Calu3 (cell line): ENCODE data around the gene SLC46A1. TPM values are rescaled to one million over a fixed set of nuclear protein-coding genes. Genes with fewer than 3 reads are reported as not detected.
A peak's percentile ranks its signal among the peaks of the same experiment; 100 is the strongest.

Source experiments
- BruUV-seq: library from RNA; stranded (reverse); fragments of 400-500 nt; replicated peaks from 2 replicates; lab custom pipeline; 2021; lab: Mats Ljungman, UMichigan
- CTCF ChIA-PET: fragments of 300-600 bp; sonication (Branson Sonifier 250); formaldehyde crosslinking; loops from one replicate; lab custom pipeline; 2022; ENCODE audit warnings: antibody characterized with exemption; lab: Charles Lee
- DNase-seq: peaks from one replicate; pipeline ENCODE4 v3.0.0; 2022
- H3K27ac Mint-ChIP-seq: one replicate; pipeline ENCODE4 v1.8.0; 2022; ENCODE audit warnings: mixed read lengths; ENCODE audit not compliant: unreplicated experiment
- H3K27me3 Mint-ChIP-seq: one replicate; pipeline ENCODE4 v1.8.0; 2022; ENCODE audit warnings: mixed read lengths; ENCODE audit not compliant: unreplicated experiment
- H3K36me3 Mint-ChIP-seq: one replicate; pipeline ENCODE4 v1.8.0; 2022; ENCODE audit warnings: mild to moderate bottlenecking, moderate library complexity, mixed read lengths; ENCODE audit not compliant: insufficient read depth, unreplicated experiment
- H3K4me1 Mint-ChIP-seq: one replicate; pipeline ENCODE4 v1.8.0; 2022; ENCODE audit warnings: mild to moderate bottlenecking, low read depth, mixed read lengths; ENCODE audit not compliant: unreplicated experiment
- H3K4me3 Mint-ChIP-seq: one replicate; pipeline ENCODE4 v1.8.0; 2022; ENCODE audit warnings: mild to moderate bottlenecking, low read depth, moderate library complexity, mixed read lengths; ENCODE audit not compliant: unreplicated experiment
- H3K9me3 Mint-ChIP-seq: one replicate; pipeline ENCODE4 v1.8.0; 2022; ENCODE audit warnings: low read depth, mixed read lengths; ENCODE audit not compliant: unreplicated experiment
- intact Hi-C: fragments of 100-400 bp; cut with micrococcal nuclease; formaldehyde crosslinking; loops from one replicate; pipeline ENCODE4 v1.10.0; 2022; ENCODE audit not compliant: unreplicated experiment
- total RNA-seq: library from RNA; stranded (reverse); gene quantifications from 2 replicates; pipeline ENCODE4 v1.2.3, GENCODE V29; 2022
- TF ChIP-seq, protein P1 (sequence below): fragments of 200-600 bp; IDR thresholded peaks from one replicate; pipeline ENCODE4 v1.8.0; 2022; ENCODE audit warnings: antibody characterized with exemption; ENCODE audit not compliant: unreplicated experiment

The SLC46A1 gene
- total RNA-seq, 1 experiment from 2014 or later, result 17.0 TPM

DNA sequence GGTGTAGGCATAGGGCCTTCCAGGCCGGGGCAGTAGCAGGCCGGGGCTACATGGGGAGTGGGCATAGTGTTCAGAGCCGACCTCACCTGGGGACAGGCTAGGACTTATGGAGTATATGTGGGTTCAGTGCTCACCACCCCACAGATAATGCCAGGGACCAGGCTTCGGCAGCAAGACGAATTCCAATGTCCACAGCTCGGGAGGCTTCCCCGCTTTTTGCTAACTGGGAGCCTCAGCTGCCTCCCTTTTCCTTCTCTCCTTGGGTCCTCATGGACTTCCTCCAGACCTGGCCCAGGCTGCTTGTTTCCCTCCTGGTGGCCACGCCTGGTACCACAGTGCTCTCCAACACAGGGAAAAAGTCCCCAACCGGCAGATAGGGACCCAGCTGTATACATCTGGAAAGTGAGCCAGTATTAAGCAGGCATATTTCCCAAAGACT, 20.1 kb upstream of the SLC46A1 start:
- Mint-ChIP-seq H3K9me3 (no peaks in the 10 kb centered on the region), H3K36me3 (no peaks in the 10 kb centered on the region), H3K4me1 (no peaks in the 10 kb centered on the region), H3K27me3 (peaks cover 41% of the 10 kb centered on the region), H3K4me3 (no peak overlapping the region), H3K27ac (no peak overlapping the region)
- intact Hi-C loops, result no loop called here
- TF ChIP-seq, protein P1, sequence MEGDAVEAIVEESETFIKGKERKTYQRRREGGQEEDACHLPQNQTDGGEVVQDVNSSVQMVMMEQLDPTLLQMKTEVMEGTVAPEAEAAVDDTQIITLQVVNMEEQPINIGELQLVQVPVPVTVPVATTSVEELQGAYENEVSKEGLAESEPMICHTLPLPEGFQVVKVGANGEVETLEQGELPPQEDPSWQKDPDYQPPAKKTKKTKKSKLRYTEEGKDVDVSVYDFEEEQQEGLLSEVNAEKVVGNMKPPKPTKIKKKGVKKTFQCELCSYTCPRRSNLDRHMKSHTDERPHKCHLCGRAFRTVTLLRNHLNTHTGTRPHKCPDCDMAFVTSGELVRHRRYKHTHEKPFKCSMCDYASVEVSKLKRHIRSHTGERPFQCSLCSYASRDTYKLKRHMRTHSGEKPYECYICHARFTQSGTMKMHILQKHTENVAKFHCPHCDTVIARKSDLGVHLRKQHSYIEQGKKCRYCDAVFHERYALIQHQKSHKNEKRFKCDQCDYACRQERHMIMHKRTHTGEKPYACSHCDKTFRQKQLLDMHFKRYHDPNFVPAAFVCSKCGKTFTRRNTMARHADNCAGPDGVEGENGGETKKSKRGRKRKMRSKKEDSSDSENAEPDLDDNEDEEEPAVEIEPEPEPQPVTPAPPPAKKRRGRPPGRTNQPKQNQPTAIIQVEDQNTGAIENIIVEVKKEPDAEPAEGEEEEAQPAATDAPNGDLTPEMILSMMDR, result no peak
- peak; percentile 56 for DNase-seq
- BruUV-seq, result no TSS peak
- CTCF ChIA-PET, result no interaction called here

- no peaks in the 10 kb centered on the region for H3K9me3 Mint-ChIP-seq
- CTCF ChIA-PET, result interaction anchor here (0.7 to 1.0 kb wide), 3 partner anchors 9 to 535 kb away, joined by 3 to 4 read pairs (median 3); no protein-coding TSS in a partner anchor
- peaks cover 34% of the 10 kb centered on the region for H3K27me3 Mint-ChIP-seq
- H3K27ac Mint-ChIP-seq, result no peak overlapping the region
- TF ChIP-seq, protein P1, result no peak
- H3K4me3 Mint-ChIP-seq, result no peak overlapping the region
- H3K4me1 Mint-ChIP-seq, result no peaks in the 10 kb centered on the region
- intact Hi-C loops, result no loop called here
- no peak for DNase-seq
- BruUV-seq, result no TSS peak
- H3K36me3 Mint-ChIP-seq, result no peaks in the 10 kb centered on the region
Observed at GRCh38 chr17:28425206-28425605, 19.2 kb upstream of the SLC46A1 start.

DNA sequence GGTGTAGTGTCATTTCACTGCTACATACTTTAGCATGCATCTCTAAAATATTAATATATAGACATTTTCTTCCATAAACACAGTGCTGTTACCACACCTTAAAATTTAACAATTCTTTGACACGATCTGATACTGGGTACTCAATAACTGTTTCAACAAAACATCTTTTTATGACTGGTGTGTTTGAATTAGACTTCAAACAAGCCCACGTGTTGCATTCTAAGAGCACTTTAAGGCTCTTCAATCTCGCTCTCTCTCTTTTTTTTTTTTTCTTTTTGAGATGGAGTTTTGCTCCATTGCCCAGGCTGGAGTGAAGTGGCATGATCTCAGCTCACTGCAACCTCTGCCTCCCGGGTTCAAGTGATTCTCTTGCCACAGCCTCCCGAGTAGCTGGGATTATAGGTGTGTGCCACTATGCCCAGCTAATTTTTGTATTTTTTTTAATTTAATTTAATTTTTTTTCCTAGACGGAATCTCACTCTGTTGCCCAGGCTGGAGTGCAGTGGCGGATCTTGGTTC, 15.8 kb upstream of the SLC46A1 start:
- CTCF ChIA-PET, result interaction anchor here (1.2 kb wide), 1 partner anchor 11 kb away, joined by 4 read pairs; no protein-coding TSS in a partner anchor
- H3K4me3 Mint-ChIP-seq, result no peak overlapping the region
- no peaks in the 10 kb centered on the region for H3K9me3 Mint-ChIP-seq
- no TSS peak for BruUV-seq
- H3K27ac Mint-ChIP-seq, result no peak overlapping the region
- DNase-seq, result no peak
- intact Hi-C loops, result no loop called here
- no peaks in the 10 kb centered on the region for H3K36me3 Mint-ChIP-seq
- peaks cover 25% of the 10 kb centered on the region for H3K27me3 Mint-ChIP-seq
- no peaks in the 10 kb centered on the region for H3K4me1 Mint-ChIP-seq
- TF ChIP-seq, protein P1, result no peak

GRCh38 chr17:28416703-28417311, 10.8 kb upstream of the SLC46A1 start:
- H3K27ac Mint-ChIP-seq, result no peak overlapping the region
- H3K36me3 Mint-ChIP-seq, result no peaks in the 10 kb centered on the region
- peaks cover 32% of the 10 kb centered on the region for H3K27me3 Mint-ChIP-seq
- CTCF ChIA-PET, result interaction anchor here (0.6 to 2.0 kb wide), 13 partner anchors 8 to 759 kb away, joined by 3 to 8 read pairs (median 3); partner anchors contain the start of gene POLDIP2
- no TSS peak for BruUV-seq
- H3K9me3 Mint-ChIP-seq, result no peaks in the 10 kb centered on the region
- peak; percentile 60 for DNase-seq
- H3K4me1 Mint-ChIP-seq, result no peaks in the 10 kb centered on the region
- H3K4me3 Mint-ChIP-seq, result no peak overlapping the region
- TF ChIP-seq, protein P1, result peak; percentile 55
- intact Hi-C loops, result loop anchor here (5.0 kb wide), 1 partner anchor 45 kb away; the partner anchor contains the start of genes SARM1 and VTN
